Gastrocnemius medialis (tissue), 4 donors: ENCODE measurements around the gene EXOC2. TPM values are rescaled to one million over a fixed set of nuclear protein-coding genes. Genes with fewer than 3 reads are reported as not detected.

ENCODE experiments used
- ATAC-seq, 2 donors: fragments of 150-250 bp; one replicate each; pipeline ENCODE4 v1.9.1; 2016
- DNase-seq, 2 donors: peaks; one replicate each; pipeline ENCODE4 v3.0.0-alpha.2; 2019
- H3K27ac ChIP-seq, 4 donors: fragments of 200-600 bp; sonication (generic); 1 replicate in 1 of 4; 2 replicates in 3 of 4; pipeline ENCODE4 v1.5.1; 2016 to 2018; ENCODE audit warnings: mild to moderate bottlenecking in 2 of 4, moderate library complexity in 1 of 4
- H3K27me3 ChIP-seq, 3 donors: fragments of 200-600 bp; sonication (generic) in 2 of 3; 1 replicate in 1 of 3; 2 replicates in 2 of 3; pipeline versions ENCODE4 v1.5.1 to v1.6.0; 2016 to 2019; ENCODE audit warnings: mild to moderate bottlenecking in 1 of 3, moderate library complexity in 1 of 3
- H3K36me3 ChIP-seq, 2 donors: fragments of 200-600 bp; sonication (generic) in 1 of 2; one replicate each; pipeline ENCODE4 v1.5.1; 2017 to 2018
- H3K4me1 ChIP-seq, 2 donors: fragments of 200-600 bp; sonication (generic) in 1 of 2; one replicate each; pipeline ENCODE4 v1.5.1; 2016 to 2017; ENCODE audit warnings: mild to moderate bottlenecking in 2 of 2
- H3K4me3 ChIP-seq, 4 donors: fragments of 200-600 bp; sonication (generic) in 3 of 4; 1 replicate in 1 of 4; 2 replicates in 3 of 4; pipeline ENCODE4 v1.5.1; 2016 to 2019; ENCODE audit warnings: mild to moderate bottlenecking in 2 of 4
- H3K9me3 ChIP-seq, 3 donors: fragments of 200-600 bp; sonication (generic) in 2 of 3; 1 replicate in 1 of 3; 2 replicates in 2 of 3; pipeline ENCODE4 v1.5.1; 2016 to 2019
- POLR2A ChIP-seq, 2 donors: fragments of 450-650 bp; IDR thresholded peaks; one replicate each; pipeline ENCODE4 v1.6.1; 2017; ENCODE audit warnings: antibody characterized with exemption in 2 of 2, mild to moderate bottlenecking in 2 of 2, moderate library complexity in 2 of 2
- in situ Hi-C, 4 donors: fragments of 200-750 bp; cut with MboI; loops; one replicate each; pipeline versions ENCODE4 v1.15.0 to v1.8.0; 2017; ENCODE audit warnings: low sequenced_read_pairs in 4 of 4
- intact Hi-C: fragments of 100-400 bp; cut with DNase I; formaldehyde crosslinking; loops from one replicate; pipeline ENCODE4 v1.15.1; 2023; ENCODE audit warnings: low total_unique reads
- total RNA-seq, 4 donors: library from RNA; depleted of rRNA; stranded (reverse); fragments of >200 nt; gene quantifications; one replicate each; pipeline versions ENCODE4 v1.1.0 to v1.2.3, GENCODE V29; 2016
- TF ChIP-seq, protein P1 (sequence below), 5 experiments: fragments of 450-650 bp in 3 of 5; fragments of 200-600 bp in 2 of 5; sonication (generic) in 2 of 5; IDR thresholded peaks in 4 of 5; conservative IDR thresholded peaks in 1 of 5; 1 replicate in 4 of 5; 2 replicates in 1 of 5; pipeline ENCODE4 v1.5.1; 2016 to 2019; ENCODE audit warnings: antibody characterized with exemption in 5 of 5, mild to moderate bottlenecking in 3 of 5, moderate library complexity in 3 of 5

Gene EXOC2
- total RNA-seq, 4 donors from 2014 or later: 12.6 to 16.4 (median 15.0) TPM

DNA sequence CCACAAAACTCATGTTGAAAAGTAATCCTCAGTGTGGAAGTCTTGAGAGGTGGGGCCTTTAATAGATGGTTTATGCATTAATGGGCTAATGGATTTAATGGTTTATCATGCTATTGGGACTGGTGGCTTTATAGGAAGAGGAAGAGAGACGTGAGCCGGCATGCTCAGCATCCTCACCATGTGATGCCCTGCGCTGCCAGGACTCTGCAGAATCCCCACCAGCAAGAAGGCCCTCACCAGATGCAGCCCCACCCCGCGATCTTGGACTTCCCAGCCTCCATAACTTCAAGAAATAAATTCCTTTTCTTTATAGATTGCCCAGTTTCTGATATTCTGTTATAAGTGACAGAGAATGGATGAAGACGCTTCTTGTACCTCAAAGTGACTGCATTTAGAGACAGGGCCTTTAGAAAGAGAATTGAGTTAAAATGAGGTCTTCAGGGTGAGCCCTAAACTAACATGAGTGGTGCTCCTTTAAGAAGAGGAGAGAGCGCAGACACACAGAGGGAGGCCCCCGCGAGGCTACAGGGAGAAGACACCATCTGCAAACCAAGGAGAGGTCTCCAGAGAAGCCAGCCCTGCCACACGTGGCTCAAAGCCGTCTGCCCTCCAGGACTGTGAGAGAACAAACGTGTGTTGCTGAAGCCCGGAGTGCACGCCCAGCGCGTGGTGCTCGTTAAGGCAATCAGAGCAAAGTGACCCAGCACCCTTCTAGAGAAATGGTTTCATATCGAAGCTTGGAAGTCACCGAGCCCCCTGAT is 244.5 kb downstream of the EXOC2 start:
- H3K27me3 ChIP-seq: peaks cover 0 to 9% (median 5%) of the 10 kb centered on the region in 3 donors
- in situ Hi-C loops: no loop called here

DNA sequence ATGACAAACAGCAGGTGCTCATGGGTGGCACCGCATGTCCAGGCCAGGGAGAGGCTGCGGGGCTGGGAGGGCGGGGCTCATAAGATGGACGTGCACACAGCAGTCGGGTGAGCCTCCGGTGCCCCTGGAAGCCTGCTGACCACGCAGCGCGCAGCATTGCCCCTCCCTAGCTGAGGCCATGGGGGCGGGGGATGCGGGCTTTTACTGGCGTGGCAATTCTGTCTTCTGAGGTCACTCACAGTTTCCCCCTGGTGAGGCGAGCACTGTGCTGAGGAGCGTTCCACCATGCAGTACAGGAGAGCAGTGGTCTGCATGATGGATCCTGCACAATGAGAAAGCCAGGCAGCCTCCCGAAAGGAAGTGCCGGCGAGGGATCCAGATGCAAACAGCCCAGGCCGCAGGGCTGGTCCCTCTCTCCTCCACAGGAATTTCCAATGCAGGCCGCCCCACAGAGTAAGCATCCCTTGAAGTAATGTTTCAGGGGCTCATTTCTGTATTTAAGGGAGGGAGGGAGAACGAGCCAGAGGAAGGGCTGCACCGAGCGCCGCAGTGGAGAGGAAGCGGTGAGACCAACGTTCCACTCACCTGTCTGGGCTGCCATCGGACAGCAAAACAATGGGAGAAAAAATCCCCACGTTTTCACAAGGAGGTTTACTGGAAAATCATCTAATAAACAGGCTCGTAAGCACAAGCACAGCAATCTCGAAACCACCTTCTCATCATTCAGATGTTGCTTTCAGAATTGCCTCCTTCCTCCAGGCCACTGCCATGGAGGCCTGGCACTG is 245.4 kb downstream of the EXOC2 start:
- no peak for DNase-seq
- intact Hi-C loops: no loop called here
- H3K27me3 ChIP-seq: peaks cover 0 to 9% (median 7%) of the 10 kb centered on the region in 3 donors
- no peak overlapping the region for H3K4me3 ChIP-seq
- no peaks in the 10 kb centered on the region for H3K36me3 ChIP-seq
- in situ Hi-C loops: no loop called here
- H3K4me1 ChIP-seq: no peaks in the 10 kb centered on the region
- no peak for ATAC-seq
- H3K27ac ChIP-seq: no peak overlapping the region
- H3K9me3 ChIP-seq: no peaks in the 10 kb centered on the region
- TF ChIP-seq, protein P1, sequence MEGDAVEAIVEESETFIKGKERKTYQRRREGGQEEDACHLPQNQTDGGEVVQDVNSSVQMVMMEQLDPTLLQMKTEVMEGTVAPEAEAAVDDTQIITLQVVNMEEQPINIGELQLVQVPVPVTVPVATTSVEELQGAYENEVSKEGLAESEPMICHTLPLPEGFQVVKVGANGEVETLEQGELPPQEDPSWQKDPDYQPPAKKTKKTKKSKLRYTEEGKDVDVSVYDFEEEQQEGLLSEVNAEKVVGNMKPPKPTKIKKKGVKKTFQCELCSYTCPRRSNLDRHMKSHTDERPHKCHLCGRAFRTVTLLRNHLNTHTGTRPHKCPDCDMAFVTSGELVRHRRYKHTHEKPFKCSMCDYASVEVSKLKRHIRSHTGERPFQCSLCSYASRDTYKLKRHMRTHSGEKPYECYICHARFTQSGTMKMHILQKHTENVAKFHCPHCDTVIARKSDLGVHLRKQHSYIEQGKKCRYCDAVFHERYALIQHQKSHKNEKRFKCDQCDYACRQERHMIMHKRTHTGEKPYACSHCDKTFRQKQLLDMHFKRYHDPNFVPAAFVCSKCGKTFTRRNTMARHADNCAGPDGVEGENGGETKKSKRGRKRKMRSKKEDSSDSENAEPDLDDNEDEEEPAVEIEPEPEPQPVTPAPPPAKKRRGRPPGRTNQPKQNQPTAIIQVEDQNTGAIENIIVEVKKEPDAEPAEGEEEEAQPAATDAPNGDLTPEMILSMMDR (IDR thresholded peaks at IDR 0.05 in 4 of 5, conservative IDR thresholded peaks at IDR 0.05 in 1 of 5): no peak
- no peak for TF ChIP-seq POLR2A (IDR thresholded peaks at IDR 0.05)

More for the DNA sequence above, 244.5 kb downstream of the EXOC2 start:
- intact Hi-C loops: no loop called here
- TF ChIP-seq POLR2A (IDR thresholded peaks at IDR 0.05): no peak
- TF ChIP-seq, protein P1 (IDR thresholded peaks at IDR 0.05 in 4 of 5, conservative IDR thresholded peaks at IDR 0.05 in 1 of 5): no peak
- Histone ChIP-seq H3K27ac (no peak overlapping the region), H3K4me3 (no peak overlapping the region), H3K9me3 (no peaks in the 10 kb centered on the region), H3K4me1 (no peaks in the 10 kb centered on the region), H3K36me3 (no peaks in the 10 kb centered on the region)
- no peak for ATAC-seq
- DNase-seq: no peak

DNA sequence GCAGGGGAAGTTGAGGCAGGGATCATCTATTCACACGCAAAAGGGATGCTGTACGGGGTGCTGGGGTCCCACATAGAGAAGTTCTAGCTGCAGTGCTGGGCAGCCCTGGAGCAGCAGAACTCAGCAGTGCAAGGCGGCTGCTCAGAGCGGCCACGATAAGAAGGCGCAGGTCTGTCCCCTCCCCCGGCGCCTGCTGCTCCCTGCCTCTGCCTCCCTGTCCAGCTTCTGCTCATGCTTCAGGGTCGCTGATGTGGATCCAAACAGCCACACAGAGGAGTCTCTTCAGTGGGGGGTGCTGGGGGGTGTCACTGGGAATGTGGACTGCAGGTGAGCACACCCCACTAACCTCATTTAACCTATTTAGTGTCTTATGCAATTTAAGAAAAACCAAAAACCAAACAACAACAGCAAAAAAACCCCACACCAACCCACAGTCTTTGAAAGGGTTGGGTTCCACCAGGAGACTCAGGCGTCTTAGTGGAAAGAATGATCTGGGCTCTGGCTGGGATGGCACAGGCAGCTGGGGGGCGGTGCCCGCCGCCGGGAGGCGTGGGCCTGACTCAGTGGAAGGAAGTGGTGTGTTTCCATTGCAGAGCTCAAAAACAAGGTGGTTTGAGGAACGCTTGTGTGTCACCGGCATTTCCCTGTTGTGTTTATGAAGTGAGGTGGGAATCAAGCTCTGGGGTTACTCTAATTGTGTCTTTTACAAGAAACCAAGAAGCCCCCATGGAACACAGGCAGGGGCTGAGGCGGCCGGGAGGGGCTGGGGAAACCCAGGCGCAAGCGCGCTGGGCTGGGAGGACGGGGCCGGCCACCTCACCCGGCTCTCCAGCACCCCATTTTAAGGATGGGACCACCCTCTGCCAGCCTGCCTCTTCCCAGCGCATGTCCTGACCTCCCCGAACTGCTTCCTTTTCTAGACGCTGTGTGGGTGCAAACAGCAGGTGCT is 246.2 kb downstream of the EXOC2 start:
- intact Hi-C loops (no loop called here), in situ Hi-C loops (no loop called here)
- Histone ChIP-seq H3K27me3 (peaks cover 0 to 9% (median 7%) of the 10 kb centered on the region in 3 donors), H3K4me3 (no peak overlapping the region), H3K9me3 (no peaks in the 10 kb centered on the region), H3K36me3 (no peaks in the 10 kb centered on the region), H3K27ac (no peak overlapping the region), H3K4me1 (no peaks in the 10 kb centered on the region)
- no peak for ATAC-seq
- TF ChIP-seq, protein P1 (IDR thresholded peaks at IDR 0.05 in 4 of 5, conservative IDR thresholded peaks at IDR 0.05 in 1 of 5): no peak
- no peak for TF ChIP-seq POLR2A (IDR thresholded peaks at IDR 0.05)
- no peak for DNase-seq

DNA sequence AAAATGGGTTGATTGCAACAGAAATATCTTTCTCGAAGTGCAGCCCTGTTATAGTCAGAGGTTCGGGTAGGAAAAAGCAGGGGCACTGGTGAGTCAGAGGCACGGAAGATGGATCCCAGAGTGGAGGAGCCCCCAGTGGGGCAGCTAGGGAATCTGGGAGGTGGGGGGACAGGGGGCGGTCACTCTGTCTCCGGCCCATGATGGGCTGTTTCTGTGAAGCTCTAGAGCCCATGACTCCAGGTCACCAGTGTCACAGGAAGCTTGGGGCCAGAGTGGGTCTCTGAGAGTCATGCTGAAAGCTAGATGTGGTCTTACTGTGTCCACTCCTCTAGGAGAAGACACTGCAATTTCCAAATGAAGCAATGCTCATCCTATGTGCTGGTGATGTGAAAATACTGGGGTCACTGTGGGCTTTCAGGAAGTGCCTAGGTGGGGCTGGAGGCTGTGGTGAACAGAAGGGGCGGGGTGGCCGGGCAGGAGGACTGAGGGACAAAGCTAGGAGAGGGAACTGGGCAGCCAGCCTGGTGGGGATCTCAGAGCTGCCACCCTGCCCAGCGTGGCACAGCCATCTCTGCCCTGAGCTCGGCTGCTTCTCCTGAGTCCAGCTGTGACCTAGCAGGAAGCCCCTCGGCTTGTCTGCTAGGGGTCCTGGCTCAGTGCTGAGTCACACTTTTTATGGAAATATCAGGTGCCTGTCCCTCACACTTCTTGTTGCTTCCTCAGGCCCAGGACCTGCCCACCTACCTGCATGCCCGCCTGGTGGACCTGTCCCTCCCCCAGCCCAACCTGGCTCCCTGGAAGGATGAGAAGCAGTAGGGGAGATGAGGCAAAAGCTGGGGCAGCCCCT is 247.1 kb downstream of the EXOC2 start:
- H3K4me1 ChIP-seq: no peaks in the 10 kb centered on the region
- ATAC-seq (no peak), DNase-seq (no peak)
- peaks cover 0 to 7% (median 6%) of the 10 kb centered on the region in 3 donors for H3K27me3 ChIP-seq
- intact Hi-C loops (no loop called here), in situ Hi-C loops (no loop called here)
- no peak for TF ChIP-seq POLR2A (IDR thresholded peaks at IDR 0.05)
- TF ChIP-seq, protein P1 (IDR thresholded peaks at IDR 0.05 in 4 of 5, conservative IDR thresholded peaks at IDR 0.05 in 1 of 5): no peak
- no peak overlapping the region for H3K4me3 ChIP-seq
- no peak overlapping the region for H3K27ac ChIP-seq
- no peaks in the 10 kb centered on the region for H3K36me3 ChIP-seq
- H3K9me3 ChIP-seq: no peaks in the 10 kb centered on the region
